NCI-H1694 treated with DMSO at 0.1 percent for 48 hours (cell line): ENCODE data around the gene CILP2.
A peak's percentile ranks its signal among the peaks of the same experiment; 100 is the strongest.

Experiments
- DNase-seq: peaks from one replicate; lab custom pipeline; 2025; lab: John Stamatoyannopoulos, UW

CILP2 gene, protein sequence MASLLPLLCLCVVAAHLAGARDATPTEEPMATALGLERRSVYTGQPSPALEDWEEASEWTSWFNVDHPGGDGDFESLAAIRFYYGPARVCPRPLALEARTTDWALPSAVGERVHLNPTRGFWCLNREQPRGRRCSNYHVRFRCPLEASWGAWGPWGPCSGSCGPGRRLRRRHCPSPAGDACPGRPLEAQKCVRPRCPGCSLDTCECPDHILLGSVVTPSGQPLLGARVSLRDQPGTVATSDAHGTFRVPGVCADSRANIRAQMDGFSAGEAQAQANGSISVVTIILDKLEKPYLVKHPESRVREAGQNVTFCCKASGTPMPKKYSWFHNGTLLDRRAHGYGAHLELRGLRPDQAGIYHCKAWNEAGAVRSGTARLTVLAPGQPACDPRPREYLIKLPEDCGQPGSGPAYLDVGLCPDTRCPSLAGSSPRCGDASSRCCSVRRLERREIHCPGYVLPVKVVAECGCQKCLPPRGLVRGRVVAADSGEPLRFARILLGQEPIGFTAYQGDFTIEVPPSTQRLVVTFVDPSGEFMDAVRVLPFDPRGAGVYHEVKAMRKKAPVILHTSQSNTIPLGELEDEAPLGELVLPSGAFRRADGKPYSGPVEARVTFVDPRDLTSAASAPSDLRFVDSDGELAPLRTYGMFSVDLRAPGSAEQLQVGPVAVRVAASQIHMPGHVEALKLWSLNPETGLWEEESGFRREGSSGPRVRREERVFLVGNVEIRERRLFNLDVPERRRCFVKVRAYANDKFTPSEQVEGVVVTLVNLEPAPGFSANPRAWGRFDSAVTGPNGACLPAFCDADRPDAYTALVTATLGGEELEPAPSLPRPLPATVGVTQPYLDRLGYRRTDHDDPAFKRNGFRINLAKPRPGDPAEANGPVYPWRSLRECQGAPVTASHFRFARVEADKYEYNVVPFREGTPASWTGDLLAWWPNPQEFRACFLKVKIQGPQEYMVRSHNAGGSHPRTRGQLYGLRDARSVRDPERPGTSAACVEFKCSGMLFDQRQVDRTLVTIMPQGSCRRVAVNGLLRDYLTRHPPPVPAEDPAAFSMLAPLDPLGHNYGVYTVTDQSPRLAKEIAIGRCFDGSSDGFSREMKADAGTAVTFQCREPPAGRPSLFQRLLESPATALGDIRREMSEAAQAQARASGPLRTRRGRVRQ

DNA sequence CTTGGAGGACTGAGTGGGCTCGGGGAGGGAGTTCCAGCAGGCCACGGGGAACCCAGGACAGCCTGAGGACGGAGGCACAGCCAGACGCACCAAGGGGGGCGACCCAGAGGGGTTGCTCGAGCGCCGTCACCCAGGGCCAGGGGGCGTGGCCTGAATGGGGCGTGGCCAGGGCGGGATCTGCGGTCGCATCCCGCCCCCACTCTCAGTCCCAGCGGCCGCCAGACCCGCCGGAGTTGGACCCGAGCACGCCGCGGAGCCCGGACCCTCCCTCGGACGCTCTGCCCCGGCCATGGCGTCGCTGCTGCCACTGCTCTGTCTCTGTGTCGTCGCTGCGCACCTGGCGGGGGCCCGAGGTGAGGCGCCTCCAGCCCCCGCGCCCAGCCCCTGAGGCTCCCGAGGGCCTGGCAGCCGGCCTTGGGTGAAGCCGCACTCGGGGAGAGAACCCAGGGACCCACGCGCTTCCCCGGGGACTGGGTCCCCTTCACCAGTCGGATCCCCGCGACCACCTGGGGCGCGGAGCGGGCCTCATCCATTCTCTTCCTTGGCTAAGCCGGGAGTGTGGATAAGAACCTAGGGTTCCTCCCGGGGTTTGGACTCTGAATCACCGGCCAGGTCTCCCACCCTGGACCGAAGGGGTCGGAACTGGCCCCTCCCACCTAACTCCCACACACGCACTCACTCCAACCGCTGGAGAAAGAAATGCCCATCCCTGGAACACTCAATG is at the start of gene CILP2:
TSS of gene CILP2 (plus strand) at position 205 of the 724 bp plus-strand sequence. CDS start at position 290, 85 bp downstream.
- no peak for DNase-seq

DNA sequence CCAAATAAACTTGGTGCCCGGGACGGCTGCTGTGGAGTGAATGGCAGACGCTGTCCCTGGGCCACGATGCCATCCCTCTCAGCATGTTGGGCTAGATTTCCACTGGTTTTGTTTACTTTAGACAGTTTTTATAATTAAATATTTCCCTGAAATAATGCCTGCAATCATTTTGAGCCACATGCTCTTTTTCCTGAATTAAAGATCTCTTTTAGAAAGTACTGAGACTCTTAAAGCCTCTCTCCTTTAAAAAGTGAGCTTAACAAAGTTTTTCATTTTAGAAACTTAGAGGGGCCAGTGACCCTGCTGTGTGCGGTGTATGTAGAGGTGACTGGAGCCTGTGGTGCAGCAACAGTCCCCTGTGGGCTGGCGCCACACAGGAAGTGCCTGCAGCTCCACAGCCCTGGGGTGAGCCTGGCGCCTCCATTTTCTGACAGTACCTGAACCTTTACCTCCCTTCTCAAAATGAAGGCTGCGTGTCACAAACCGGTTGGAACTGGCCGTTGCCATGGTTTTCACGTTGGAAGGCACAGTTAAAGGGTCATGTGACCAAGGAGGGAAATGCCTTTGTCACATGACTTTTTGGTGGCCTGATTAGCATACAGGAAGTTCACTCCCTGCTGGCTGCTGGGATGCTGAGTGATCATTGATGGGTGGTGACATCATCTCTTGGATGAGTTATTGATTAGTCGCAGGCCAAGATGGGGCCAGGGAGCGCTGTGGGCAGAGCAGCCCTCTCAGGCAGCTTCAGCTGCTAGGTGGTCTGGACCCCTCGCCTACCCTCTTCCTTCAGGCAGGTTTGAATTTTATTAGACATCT is 49.0 kb upstream of the CILP2 start:
- DNase-seq, result no peak

GRCh38 chr19:19489804-19490204 is 48.3 kb upstream of the CILP2 start:
- DNase-seq, result no peak

DNA sequence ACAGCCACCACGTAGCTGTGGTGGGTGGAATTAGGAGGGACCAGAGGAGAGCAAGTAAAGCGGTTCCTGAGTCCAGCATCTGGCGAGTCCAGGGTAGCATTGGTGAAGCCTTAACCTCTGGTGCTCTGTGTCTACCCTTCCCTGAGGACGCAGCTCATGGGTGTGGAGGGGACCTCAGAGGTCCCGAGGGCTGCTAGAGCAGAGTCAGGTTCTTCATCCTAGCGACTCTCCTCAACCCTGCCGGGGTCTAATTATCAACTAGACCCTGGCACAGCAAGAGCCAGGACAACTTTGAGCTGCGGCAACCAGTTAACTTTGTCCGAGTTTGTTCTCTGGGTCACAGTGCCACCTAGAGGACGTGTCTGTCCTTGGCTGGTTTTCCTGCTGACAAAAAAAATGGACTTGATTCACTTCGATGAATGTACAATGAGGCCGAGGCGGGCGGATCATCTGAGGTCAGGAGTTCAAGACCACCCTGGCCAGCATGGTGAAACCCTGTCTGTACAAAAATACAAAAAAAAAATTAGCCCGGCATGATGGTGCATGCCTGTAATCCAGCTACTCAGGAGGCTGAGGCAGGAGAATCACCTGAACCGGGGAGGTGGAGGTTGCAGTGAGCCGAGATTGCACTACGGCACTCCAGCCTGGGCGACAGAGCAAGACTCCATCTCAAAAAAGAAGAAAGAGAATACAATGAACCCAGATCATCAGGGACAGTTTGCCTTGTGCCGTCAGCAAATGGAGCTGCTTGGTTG is 47.7 kb upstream of the CILP2 start:
- DNase-seq, result peak; percentile 61

DNA sequence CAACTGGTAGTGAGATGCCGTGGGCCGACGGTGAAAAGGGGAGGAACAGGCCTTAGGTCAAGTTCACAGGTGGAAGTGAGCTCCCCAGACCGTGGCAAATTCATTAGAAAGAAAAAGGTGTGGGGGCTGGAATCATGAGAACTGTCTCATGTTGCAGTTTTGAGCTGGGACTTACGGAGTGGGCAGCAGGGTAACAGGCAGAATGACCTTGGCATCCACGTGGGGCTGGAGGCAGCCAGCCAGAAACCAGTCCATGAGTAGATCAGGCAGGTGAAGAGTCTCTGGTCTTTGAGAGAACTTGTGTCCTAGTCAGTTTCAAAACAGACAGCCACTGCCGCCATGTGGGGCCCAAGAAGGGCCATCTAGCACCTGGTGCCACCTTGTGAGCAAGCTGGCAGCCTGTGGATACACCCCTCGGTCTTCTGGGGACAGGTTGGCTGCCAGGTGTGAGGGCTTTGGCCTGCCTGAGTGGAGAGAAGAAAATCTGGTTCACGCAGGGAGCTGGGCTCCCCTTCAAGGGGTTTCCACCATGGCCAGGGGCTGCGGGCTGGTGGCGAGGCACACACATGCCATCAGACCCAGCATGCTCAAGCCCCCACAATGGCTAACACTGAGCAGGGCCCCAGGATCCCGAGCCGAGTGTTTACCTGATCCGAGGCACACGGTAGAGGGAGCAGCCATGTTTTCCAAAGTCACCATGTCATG is 46.6 kb upstream of the CILP2 start:
- no peak for DNase-seq

- no peak for DNase-seq
Measured at GRCh38 chr19:19492026-19492610, 45.9 kb upstream of the CILP2 start.

GRCh38 chr19:19493841-19494546 is 44.1 kb upstream of the CILP2 start:
- DNase-seq, result no peak

DNA sequence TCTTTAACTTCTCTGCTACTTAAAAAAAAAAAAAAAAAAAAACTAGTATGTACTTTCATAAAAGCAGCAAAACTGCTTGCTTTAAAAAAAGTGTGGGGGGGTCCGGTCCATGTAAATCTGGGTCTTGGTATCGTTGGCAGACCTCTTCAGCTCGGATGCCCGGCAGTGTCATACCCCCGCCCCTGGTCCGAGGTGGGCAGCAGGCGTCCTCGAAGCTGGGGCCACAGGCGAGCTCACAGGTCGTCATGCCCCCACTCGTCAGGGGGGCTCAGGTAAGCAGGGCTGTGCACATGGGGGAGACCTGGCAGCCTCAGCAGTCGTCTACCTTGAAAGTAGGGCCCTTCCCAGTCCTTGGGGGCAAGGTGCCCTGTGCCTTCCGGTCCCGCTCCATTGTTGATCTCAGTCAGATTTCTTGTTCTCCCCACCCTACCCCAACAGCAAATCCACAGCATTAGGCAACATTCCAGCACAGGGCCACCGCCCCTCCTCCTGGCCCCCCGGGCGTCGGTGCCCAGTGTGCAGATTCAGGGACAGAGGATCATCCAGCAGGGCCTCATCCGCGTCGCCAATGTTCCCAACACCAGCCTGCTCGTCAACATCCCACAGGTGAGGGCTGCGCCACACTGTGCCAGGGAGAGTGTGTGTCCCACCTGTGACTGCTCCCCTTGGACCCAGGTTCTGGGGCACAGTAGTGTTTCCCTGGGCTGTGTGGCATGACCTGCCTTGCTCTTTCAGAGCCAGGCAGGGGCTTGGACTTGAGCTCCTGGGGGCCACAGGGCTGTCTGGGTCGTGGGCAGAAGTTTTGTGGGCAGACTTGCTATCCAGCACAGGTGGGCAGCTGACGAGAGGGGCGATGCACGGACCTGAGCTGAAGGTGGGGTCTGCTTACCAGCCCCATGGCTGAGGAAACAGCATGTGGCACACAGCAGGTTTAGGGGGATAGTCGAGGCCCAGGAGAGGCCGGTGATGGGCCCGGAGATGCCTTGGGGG is 42.2 kb upstream of the CILP2 start:
- no peak for DNase-seq

GRCh38 chr19:19498255-19498991 is 39.6 kb upstream of the CILP2 start:
- DNase-seq, result no peak

GRCh38 chr19:19499272-19499995 is 38.6 kb upstream of the CILP2 start:
- no peak for DNase-seq

DNA sequence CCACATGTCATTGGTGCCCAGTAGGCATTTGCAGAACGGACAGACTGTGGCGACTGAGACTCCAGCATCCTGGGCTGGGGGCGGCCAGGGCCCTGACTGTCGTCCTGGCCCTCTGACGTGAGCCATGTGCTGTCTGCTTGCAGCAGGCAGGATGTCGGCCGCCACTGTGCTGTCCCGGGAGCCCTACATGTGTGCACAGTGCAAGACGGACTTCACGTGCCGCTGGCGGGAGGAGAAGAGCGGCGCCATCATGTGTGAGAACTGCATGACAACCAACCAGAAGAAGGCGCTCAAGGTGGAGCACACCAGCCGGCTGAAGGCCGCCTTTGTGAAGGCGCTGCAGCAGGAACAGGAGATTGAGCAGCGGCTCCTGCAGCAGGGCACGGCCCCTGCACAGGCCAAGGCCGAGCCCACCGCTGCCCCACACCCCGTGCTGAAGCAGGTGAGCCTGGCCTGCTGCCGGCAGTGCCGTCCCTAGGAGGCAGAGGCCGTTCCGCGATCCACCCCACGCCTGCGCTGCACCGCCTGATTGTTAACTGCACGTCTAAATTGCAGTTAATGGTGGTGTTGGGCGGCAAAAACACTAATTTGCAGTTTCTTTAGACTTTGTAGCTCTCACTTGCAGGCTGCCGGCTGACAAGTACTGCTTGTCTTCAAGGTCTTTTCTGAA is 37.0 kb upstream of the CILP2 start:
- DNase-seq, result no peak

DNA sequence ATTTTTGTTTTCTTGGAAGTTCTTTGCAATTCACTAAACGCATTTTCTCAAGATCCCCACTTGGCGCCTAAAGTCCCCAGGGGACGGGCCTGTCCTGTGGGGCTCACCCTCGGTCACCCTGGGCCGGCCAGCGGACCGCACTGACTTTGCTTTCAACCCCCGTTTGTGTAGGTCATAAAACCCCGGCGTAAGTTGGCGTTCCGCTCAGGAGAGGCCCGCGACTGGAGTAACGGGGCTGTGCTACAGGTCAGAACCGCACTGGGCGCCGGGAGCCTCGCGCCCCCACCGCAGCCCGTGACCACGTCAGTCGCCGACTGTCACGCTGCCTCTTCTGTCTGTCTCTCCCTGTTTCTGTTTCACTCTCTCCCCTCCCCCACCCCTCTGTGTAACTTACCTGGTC is 36.3 kb upstream of the CILP2 start:
- no peak for DNase-seq

DNA sequence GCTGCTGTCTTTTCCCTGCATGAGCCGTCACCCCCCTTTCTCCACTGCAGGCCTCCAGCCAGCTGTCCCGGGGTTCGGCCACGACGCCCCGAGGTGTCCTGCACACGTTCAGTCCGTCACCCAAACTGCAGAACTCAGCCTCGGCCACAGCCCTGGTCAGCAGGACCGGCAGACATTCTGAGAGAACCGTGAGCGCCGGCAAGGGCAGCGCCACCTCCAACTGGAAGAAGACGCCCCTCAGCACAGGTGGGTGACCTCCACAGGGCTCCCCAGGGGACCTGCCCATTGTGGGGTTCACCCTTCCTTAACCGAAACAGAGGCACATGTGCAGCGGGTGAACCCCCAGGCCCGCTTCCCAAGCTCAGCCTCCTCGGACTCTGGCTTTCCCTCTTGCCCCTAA is 35.8 kb upstream of the CILP2 start:
- no peak for DNase-seq

- DNase-seq, result no peak
Measured at GRCh38 chr19:19502808-19503602, 35.1 kb upstream of the CILP2 start.
